ENCODE results near the gene DCAF17. TPM values are rescaled to one million over a fixed set of nuclear protein-coding genes. Genes with fewer than 3 reads are reported as not detected.
A peak's percentile ranks its signal among the peaks of the same experiment; 100 is the strongest.

The DCAF17 gene
- total RNA-seq, 1 experiment from 2014 or later: 11.1 TPM

DNA sequence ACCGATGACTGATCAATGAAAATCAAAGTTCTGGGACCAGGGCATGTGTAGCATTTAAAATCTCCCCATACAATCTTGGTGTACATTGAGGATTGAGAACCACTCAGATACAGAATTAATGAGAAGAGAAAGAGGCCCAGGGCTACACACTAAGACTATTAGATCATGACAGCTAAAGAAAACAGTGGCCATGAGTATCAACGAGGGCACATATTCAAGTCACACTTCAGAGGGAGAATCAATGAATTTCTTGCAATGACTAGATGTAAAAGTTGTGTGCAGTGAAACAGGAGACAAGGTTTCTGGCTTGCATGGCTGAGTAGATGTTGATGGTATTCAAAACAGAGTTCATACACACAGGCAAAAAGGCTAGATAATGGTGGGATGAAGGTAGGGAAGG, 29.3 kb upstream of the DCAF17 start:
- no peak for ATAC-seq
- Histone ChIP-seq H3K27me3 (ENCODE audit: low read length) (no peaks in the 10 kb centered on the region), H3K36me3 (ENCODE audit: low read depth, low read length) (peaks cover 17% of the 10 kb centered on the region; the same call in 1 of the 2 replicates), H3F3A (ENCODE audit: low read length, unreplicated experiment) (peaks cover 3% of the 10 kb centered on the region), H3K79me2 (ENCODE audit: low read length) (peaks cover 67% of the 10 kb centered on the region), H3K4me2 (ENCODE audit: low read length) (no peak overlapping the region), H3K9me3 (ENCODE audit: low read length) (no peaks in the 10 kb centered on the region; the same call in 1 of the 2 replicates), H3K9me2 (replicated peaks; ENCODE audit: low read length) (no peaks in the 10 kb centered on the region), H3K4me3 (ENCODE audit: low read length) (peak overlapping the region; percentile 18; the same call in 1 of the 2 replicates), H3K27ac (ENCODE audit: low read length) (peak overlapping the region; percentile 68), H3K9ac (ENCODE audit: low read length) (peak overlapping the region; percentile 31; the same call in 1 of the 2 replicates), H3K4me1 (ENCODE audit: insufficient read depth, low read length) (peaks cover 32% of the 10 kb centered on the region), H2AFZ (ENCODE audit: low read length) (no peak overlapping the region), H4K20me1 (ENCODE audit: low read length) (no peaks in the 10 kb centered on the region)
- ChIA-PET POLR2A (ENCODE audit: unreplicated experiment) (interaction anchor here (0.7 kb wide), 1 partner anchor 55 kb away, joined by 5 read pairs; no protein-coding TSS in a partner anchor), CTCF (no interaction called here)
- DNase-seq: no peak
- intact Hi-C loops (cut with micrococcal nuclease): no loop called here
- no peak for TF ChIP-seq EZH2 (IDR thresholded peaks at IDR 0.05; ENCODE audit: low read length, unreplicated experiment)
- TF ChIP-seq EZH2phosphoT487 (IDR thresholded peaks at IDR 0.05; ENCODE audit: borderline replicate concordance, low read length): no peak
- TF ChIP-seq, protein P1, sequence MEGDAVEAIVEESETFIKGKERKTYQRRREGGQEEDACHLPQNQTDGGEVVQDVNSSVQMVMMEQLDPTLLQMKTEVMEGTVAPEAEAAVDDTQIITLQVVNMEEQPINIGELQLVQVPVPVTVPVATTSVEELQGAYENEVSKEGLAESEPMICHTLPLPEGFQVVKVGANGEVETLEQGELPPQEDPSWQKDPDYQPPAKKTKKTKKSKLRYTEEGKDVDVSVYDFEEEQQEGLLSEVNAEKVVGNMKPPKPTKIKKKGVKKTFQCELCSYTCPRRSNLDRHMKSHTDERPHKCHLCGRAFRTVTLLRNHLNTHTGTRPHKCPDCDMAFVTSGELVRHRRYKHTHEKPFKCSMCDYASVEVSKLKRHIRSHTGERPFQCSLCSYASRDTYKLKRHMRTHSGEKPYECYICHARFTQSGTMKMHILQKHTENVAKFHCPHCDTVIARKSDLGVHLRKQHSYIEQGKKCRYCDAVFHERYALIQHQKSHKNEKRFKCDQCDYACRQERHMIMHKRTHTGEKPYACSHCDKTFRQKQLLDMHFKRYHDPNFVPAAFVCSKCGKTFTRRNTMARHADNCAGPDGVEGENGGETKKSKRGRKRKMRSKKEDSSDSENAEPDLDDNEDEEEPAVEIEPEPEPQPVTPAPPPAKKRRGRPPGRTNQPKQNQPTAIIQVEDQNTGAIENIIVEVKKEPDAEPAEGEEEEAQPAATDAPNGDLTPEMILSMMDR (conservative IDR thresholded peaks at IDR 0.05; ENCODE audit: low read depth, low read length): no peak
- no TSS peak for BruUV-seq (replicated peaks)

DNA sequence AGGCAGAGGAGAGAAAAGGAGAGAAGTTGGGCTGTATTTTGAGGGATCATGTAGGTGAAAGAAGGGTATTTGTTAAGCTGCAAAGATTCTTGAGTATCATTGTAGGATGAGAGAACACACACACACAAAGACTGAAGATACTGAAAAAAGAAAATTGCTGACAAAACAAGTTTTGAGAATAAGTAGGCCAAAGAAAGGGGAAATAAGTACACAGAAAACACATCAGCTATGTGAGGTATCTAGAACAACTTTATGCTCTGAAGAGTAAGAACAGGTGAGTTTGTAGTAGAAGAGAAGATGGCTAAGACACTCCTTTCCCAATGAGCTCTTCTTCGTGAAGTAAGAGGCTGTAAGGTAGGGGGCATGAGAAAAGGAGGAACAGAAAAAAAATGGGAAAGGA, 28.5 kb upstream of the DCAF17 start:
- H3F3A ChIP-seq (ENCODE audit: low read length, unreplicated experiment): peaks cover 3% of the 10 kb centered on the region
- POLR2A ChIA-PET (ENCODE audit: unreplicated experiment): no interaction called here
- H4K20me1 ChIP-seq (ENCODE audit: low read length): no peaks in the 10 kb centered on the region
- no peak overlapping the region for H2AFZ ChIP-seq (ENCODE audit: low read length)
- H3K27ac ChIP-seq (ENCODE audit: low read length): 0 out of 2 replicates have a peak overlapping the region, but pooled peaks have one; percentile 68
- no peak for TF ChIP-seq EZH2 (IDR thresholded peaks at IDR 0.05; ENCODE audit: low read length, unreplicated experiment)
- TF ChIP-seq EZH2phosphoT487 (IDR thresholded peaks at IDR 0.05; ENCODE audit: borderline replicate concordance, low read length): no peak
- TF ChIP-seq, protein P1 (conservative IDR thresholded peaks at IDR 0.05; ENCODE audit: low read depth, low read length): no peak
- intact Hi-C loops (cut with micrococcal nuclease): no loop called here
- no peak for ATAC-seq
- H3K9ac ChIP-seq (ENCODE audit: low read length): no peak overlapping the region
- H3K79me2 ChIP-seq (ENCODE audit: low read length): peaks cover 67% of the 10 kb centered on the region
- BruUV-seq (replicated peaks): no TSS peak
- DNase-seq: no peak
- H3K4me2 ChIP-seq (ENCODE audit: low read length): no peak overlapping the region
- no peaks in the 10 kb centered on the region for H3K9me2 ChIP-seq (replicated peaks; ENCODE audit: low read length)
- CTCF ChIA-PET: no interaction called here
- no peak overlapping the region for H3K4me3 ChIP-seq (ENCODE audit: low read length)
- peaks cover 40% of the 10 kb centered on the region for H3K4me1 ChIP-seq (ENCODE audit: insufficient read depth, low read length)
- peaks cover 17% of the 10 kb centered on the region; the same call in 1 of the 2 replicates for H3K36me3 ChIP-seq (ENCODE audit: low read depth, low read length)
- no peaks in the 10 kb centered on the region; the same call in 1 of the 2 replicates for H3K9me3 ChIP-seq (ENCODE audit: low read length)
- H3K27me3 ChIP-seq (ENCODE audit: low read length): no peaks in the 10 kb centered on the region

- CTCF ChIA-PET: no interaction called here
- Histone ChIP-seq H3F3A (ENCODE audit: low read length, unreplicated experiment) (peaks cover 3% of the 10 kb centered on the region), H4K20me1 (ENCODE audit: low read length) (no peaks in the 10 kb centered on the region), H3K27ac (ENCODE audit: low read length) (no peak overlapping the region), H3K4me2 (ENCODE audit: low read length) (no peak overlapping the region), H3K9me2 (replicated peaks; ENCODE audit: low read length) (no peaks in the 10 kb centered on the region), H3K27me3 (ENCODE audit: low read length) (no peaks in the 10 kb centered on the region), H3K4me1 (ENCODE audit: insufficient read depth, low read length) (peaks cover 45% of the 10 kb centered on the region), H3K36me3 (ENCODE audit: low read depth, low read length) (peaks cover 17% of the 10 kb centered on the region; the same call in 1 of the 2 replicates), H3K9ac (ENCODE audit: low read length) (no peak overlapping the region), H3K9me3 (ENCODE audit: low read length) (no peaks in the 10 kb centered on the region; the same call in 1 of the 2 replicates), H3K4me3 (ENCODE audit: low read length) (no peak overlapping the region), H2AFZ (ENCODE audit: low read length) (no peak overlapping the region), H3K79me2 (ENCODE audit: low read length) (peaks cover 67% of the 10 kb centered on the region)
- POLR2A ChIA-PET (ENCODE audit: unreplicated experiment): no interaction called here
- no peak for DNase-seq
- TF ChIP-seq EZH2phosphoT487 (IDR thresholded peaks at IDR 0.05; ENCODE audit: borderline replicate concordance, low read length): no peak
- TF ChIP-seq, protein P1 (conservative IDR thresholded peaks at IDR 0.05; ENCODE audit: low read depth, low read length): no peak
- TF ChIP-seq EZH2 (IDR thresholded peaks at IDR 0.05; ENCODE audit: low read length, unreplicated experiment): no peak
- intact Hi-C loops (cut with micrococcal nuclease): no loop called here
- no peak for ATAC-seq
- BruUV-seq (replicated peaks): no TSS peak
Observed at GRCh38 chr2:171406044-171406443, 28.0 kb upstream of the DCAF17 start.

Data from PC-3 (cell line).